DOHH2 (cell line): ENCODE results near the gene ARID3A.

Experiments used
- CTCF ChIP-seq: fragments of 200-600 bp; sonication (generic); IDR thresholded peaks from one replicate; pipeline ENCODE4 v1.5.1; 2014; ENCODE audit warnings: antibody characterized with exemption, mild to moderate bottlenecking, low read depth, low read length; ENCODE audit not compliant: poor library complexity, severe bottlenecking
- EZH2phosphoT487 ChIP-seq: fragments of 200-600 bp; sonication (generic); IDR thresholded peaks from 2 replicates; pipeline ENCODE4 v1.6.1; 2017; ENCODE audit warnings: borderline replicate concordance, mild to moderate bottlenecking, antibody characterized with exemption, low read length, moderate library complexity, mixed read lengths

GRCh38 chr19:966485-967088 is 40.8 kb downstream of the ARID3A start:
- TF ChIP-seq CTCF (no peak), EZH2phosphoT487 (no peak)
